Keratinocyte (primary cell): ENCODE measurements around the gene DENND5A.

Experiments used
- CTCF ChIP-seq, 3 experiments: IDR thresholded peaks in 1 of 3; conservative IDR thresholded peaks in 1 of 3; optimal IDR thresholded peaks in 1 of 3; 2 replicates in 2 of 3; 3 replicates in 1 of 3; pipeline versions ENCODE3 to v1.5.1; 2011; ENCODE audit warnings: low read length in 3 of 3, mild to moderate bottlenecking in 3 of 3, moderate library complexity in 2 of 3, control low read depth in 1 of 3, inconsistent platforms in 1 of 3; ENCODE audit not compliant: insufficient read depth in 2 of 3; ENCODE audit errors: extremely low read depth in 1 of 3
- EZH2 ChIP-seq: IDR thresholded peaks from one replicate; pipeline ENCODE4 v1.6.1; 2012; ENCODE audit warnings: inconsistent platforms, mild to moderate bottlenecking, low read length, moderate library complexity

DNA sequence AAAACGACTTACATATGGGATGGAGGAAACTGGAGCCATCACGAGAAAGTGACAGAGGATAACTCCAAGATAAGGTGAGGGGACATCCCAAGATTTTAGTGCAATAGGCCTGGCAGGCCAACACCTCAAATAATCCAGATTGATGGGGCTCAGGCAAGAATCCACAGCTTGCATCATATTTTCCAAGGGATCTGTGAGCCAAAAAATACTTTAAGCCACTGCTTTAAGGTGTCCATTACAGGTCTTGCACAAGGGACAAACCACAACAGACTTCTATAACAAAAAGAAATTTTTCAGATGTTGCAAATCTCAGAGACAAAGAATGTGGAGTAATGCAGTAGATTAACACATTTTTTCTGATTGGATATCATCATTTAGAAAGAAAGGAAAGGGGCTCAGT is 45.6 kb downstream of the DENND5A start:
- TF ChIP-seq CTCF (optimal IDR thresholded peaks at IDR 0.05 in 1 of 3, IDR thresholded peaks at IDR 0.05 in 1 of 3, conservative IDR thresholded peaks at IDR 0.05 in 1 of 3; ENCODE audit: extremely low read depth in 1 of 3, insufficient read depth in 2 of 3, low read length in 3 of 3) (no peak), EZH2 (no peak)
